NCI-H446 (cell line): ENCODE results near the gene TMIGD2.
"Not testable (repeated sequence)": the region's sequence is repeated elsewhere in the genome, so short reads cannot be mapped to it uniquely, and the experiment has no call there.

ENCODE experiments used
- DNase-seq, 2 experiments: peaks; one replicate each; lab custom pipeline; 2025; lab: John Stamatoyannopoulos, UW

The TMIGD2 gene

GRCh38 chr19:4297901-4298809 is 4.0 kb downstream of the TMIGD2 start:
- DNase-seq: no peak

- DNase-seq: peak; percentile 69 to 92
These were observed 6.0 kb downstream of the TMIGD2 start for GRCh38 chr19:4295972-4296771.

GRCh38 chr19:4294389-4294788 is 7.8 kb downstream of the TMIGD2 start:
- DNase-seq: no peak

- DNase-seq: no peak
These were observed 9.7 kb downstream of the TMIGD2 start for GRCh38 chr19:4292515-4292914.

GRCh38 chr19:4291184-4291732 is 10.9 kb downstream of the TMIGD2 start:
- DNase-seq: no peak

GRCh38 chr19:4288091-4288777 is 14.0 kb downstream of the TMIGD2 start:
- DNase-seq: no peak

- not testable (repeated sequence) for DNase-seq
These were observed 16.0 kb downstream of the TMIGD2 start for GRCh38 chr19:4286141-4286540.

- DNase-seq: no peak
These were observed 17.2 kb downstream of the TMIGD2 start for GRCh38 chr19:4284974-4285373.

- peak in 1 of 2 experiments; percentile 31 for DNase-seq
These were observed 17.8 kb downstream of the TMIGD2 start for GRCh38 chr19:4284176-4284958.

GRCh38 chr19:4279530-4280422 is 22.4 kb downstream of the TMIGD2 start:
- DNase-seq: no peak

GRCh38 chr19:4279267-4279529 is 23.0 kb downstream of the TMIGD2 start:
- no peak for DNase-seq

- DNase-seq: no peak
These were observed 23.5 kb downstream of the TMIGD2 start, which contains the start of gene SHD for GRCh38 chr19:4278419-4279266. Gene SHD (plus strand): TSS chr19:4279266. CDS start chr19:4280064, 798 bp downstream.

- DNase-seq: no peak
These were observed 24.2 kb downstream of the TMIGD2 start for GRCh38 chr19:4278010-4278409.

- no peak for DNase-seq
These were observed 24.9 kb downstream of the TMIGD2 start for GRCh38 chr19:4277191-4277696.

GRCh38 chr19:4274321-4274686 is 27.9 kb downstream of the TMIGD2 start:
- DNase-seq: not testable (repeated sequence)

- no peak for DNase-seq
These were observed 29.3 kb downstream of the TMIGD2 start for GRCh38 chr19:4272894-4273293.

- DNase-seq: no peak
These were observed 33.3 kb downstream of the TMIGD2 start for GRCh38 chr19:4268816-4269430.

- DNase-seq: no peak
These were observed 34.0 kb downstream of the TMIGD2 start for GRCh38 chr19:4267901-4268815.
